Measurements from ENCODE around the gene COLGALT1.

Gene COLGALT1

DNA sequence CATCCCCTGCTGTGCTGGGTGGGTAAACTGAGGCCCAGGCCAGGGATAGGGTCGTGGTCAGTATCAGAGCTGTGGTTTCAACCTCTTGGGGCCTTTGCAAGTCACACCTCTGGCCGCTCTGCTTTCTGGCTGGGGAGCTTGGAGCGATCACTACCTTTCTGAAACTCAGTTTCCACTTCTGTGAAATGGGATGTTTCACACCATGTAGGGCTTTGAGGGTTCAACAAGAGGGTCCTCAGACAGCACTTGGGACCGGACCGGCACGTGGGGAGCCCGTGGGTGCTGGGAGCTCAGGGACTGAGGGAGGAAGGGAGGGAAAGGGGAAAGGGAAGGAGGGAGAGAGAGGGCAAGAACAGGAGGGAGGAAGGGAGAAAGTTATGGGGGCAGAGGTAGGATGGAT, 22.9 kb upstream of the COLGALT1 start:
- Histone ChIP-seq H3K36me3 (ENCODE audit: control insufficient read depth, low read length) (peaks cover 71% of the 10 kb centered on the region), H3K4me1 (ENCODE audit: control insufficient read depth, low read length) (peaks cover 39% of the 10 kb centered on the region), H3K27ac (ENCODE audit: low read depth, low read length) (no peak overlapping the region), H3K9me3 (ENCODE audit: control insufficient read depth, insufficient read depth, low read length) (no peaks in the 10 kb centered on the region), H3K9me2 (replicated peaks; ENCODE audit: control insufficient read depth, low read length) (no peaks in the 10 kb centered on the region), H4K20me1 (ENCODE audit: control insufficient read depth, insufficient read depth, low read depth, low read length) (no peaks in the 10 kb centered on the region; the same call in 1 of the 2 replicates), H3F3A (ENCODE audit: control insufficient read depth, insufficient read depth) (peaks cover 18% of the 10 kb centered on the region), H3K4me2 (ENCODE audit: low read length) (no peak overlapping the region), H3K79me2 (ENCODE audit: control insufficient read depth, low read length) (peaks cover 47% of the 10 kb centered on the region), H3K4me3 (ENCODE audit: low read length) (no peak overlapping the region), H3K27me3 (ENCODE audit: control insufficient read depth, low read length) (no peaks in the 10 kb centered on the region)
- TF ChIP-seq, protein P1, sequence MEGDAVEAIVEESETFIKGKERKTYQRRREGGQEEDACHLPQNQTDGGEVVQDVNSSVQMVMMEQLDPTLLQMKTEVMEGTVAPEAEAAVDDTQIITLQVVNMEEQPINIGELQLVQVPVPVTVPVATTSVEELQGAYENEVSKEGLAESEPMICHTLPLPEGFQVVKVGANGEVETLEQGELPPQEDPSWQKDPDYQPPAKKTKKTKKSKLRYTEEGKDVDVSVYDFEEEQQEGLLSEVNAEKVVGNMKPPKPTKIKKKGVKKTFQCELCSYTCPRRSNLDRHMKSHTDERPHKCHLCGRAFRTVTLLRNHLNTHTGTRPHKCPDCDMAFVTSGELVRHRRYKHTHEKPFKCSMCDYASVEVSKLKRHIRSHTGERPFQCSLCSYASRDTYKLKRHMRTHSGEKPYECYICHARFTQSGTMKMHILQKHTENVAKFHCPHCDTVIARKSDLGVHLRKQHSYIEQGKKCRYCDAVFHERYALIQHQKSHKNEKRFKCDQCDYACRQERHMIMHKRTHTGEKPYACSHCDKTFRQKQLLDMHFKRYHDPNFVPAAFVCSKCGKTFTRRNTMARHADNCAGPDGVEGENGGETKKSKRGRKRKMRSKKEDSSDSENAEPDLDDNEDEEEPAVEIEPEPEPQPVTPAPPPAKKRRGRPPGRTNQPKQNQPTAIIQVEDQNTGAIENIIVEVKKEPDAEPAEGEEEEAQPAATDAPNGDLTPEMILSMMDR (IDR thresholded peaks at IDR 0.05; ENCODE audit: low read depth, low read length, poor library complexity, severe bottlenecking) = no peak
- no peak for TF ChIP-seq EZH2phosphoT487 (IDR thresholded peaks at IDR 0.05; ENCODE audit: borderline replicate concordance, low read length)

DNA sequence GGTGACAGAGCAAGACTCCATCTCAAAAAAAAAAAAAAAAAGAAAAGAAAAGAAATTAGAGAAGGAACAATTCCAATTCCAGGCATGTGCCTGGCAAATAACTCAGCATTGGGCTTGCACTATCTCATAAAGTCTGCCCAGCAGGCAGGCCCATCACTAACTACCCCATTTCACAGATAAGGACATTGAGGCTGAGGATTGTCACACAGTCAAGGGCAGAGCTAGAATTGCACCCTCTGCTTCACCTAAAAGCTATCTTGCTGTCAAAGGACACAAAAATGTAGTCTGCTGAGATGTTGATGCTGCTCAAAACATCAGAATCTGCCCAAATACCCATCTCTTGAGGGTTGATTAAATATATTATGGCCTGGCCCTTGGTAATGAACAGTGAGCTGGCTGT, 20.7 kb upstream of the COLGALT1 start:
- peaks cover 16% of the 10 kb centered on the region for H3F3A ChIP-seq (ENCODE audit: control insufficient read depth, insufficient read depth)
- H3K4me1 ChIP-seq (ENCODE audit: control insufficient read depth, low read length) = peaks cover 35% of the 10 kb centered on the region
- no peaks in the 10 kb centered on the region; the same call in 1 of the 2 replicates for H4K20me1 ChIP-seq (ENCODE audit: control insufficient read depth, insufficient read depth, low read depth, low read length)
- no peak for TF ChIP-seq EZH2phosphoT487 (IDR thresholded peaks at IDR 0.05; ENCODE audit: borderline replicate concordance, low read length)
- TF ChIP-seq, protein P1 (IDR thresholded peaks at IDR 0.05; ENCODE audit: low read depth, low read length, poor library complexity, severe bottlenecking) = no peak
- H3K4me3 ChIP-seq (ENCODE audit: low read length) = no peak overlapping the region
- no peak overlapping the region for H3K27ac ChIP-seq (ENCODE audit: low read depth, low read length)
- H3K79me2 ChIP-seq (ENCODE audit: control insufficient read depth, low read length) = peaks cover 25% of the 10 kb centered on the region
- no peaks in the 10 kb centered on the region for H3K27me3 ChIP-seq (ENCODE audit: control insufficient read depth, low read length)
- H3K9me2 ChIP-seq (replicated peaks; ENCODE audit: control insufficient read depth, low read length) = no peaks in the 10 kb centered on the region
- H3K36me3 ChIP-seq (ENCODE audit: control insufficient read depth, low read length) = peaks cover 54% of the 10 kb centered on the region
- no peaks in the 10 kb centered on the region for H3K9me3 ChIP-seq (ENCODE audit: control insufficient read depth, insufficient read depth, low read length)
- no peak overlapping the region for H3K4me2 ChIP-seq (ENCODE audit: low read length)

DNA sequence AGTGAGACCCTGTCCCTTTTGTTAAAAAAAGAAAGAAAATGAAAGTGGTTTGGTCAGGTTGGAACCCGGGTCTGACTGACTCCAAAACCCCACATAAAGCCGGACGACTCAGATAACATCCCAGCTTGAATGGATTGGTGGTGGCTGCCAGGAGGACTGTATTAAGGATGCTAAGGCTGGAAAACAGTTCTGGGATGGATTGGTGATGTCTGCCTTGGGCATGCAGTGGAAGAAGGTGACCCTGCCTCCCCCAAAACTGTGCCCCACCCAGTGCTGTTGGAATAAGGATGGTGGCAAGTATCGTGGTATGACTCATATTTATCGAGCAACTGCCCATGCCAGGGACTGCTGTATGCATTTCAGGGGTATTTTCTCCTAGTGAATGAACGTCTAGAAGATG, 18.5 kb upstream of the COLGALT1 start:
- H3K27ac ChIP-seq (ENCODE audit: low read depth, low read length) = no peak overlapping the region
- no peaks in the 10 kb centered on the region for H3K9me2 ChIP-seq (replicated peaks; ENCODE audit: control insufficient read depth, low read length)
- H4K20me1 ChIP-seq (ENCODE audit: control insufficient read depth, insufficient read depth, low read depth, low read length) = no peaks in the 10 kb centered on the region; the same call in none of the 2 replicates
- peaks cover 4% of the 10 kb centered on the region; the same call in 1 of the 2 replicates for H3K79me2 ChIP-seq (ENCODE audit: control insufficient read depth, low read length)
- H3F3A ChIP-seq (ENCODE audit: control insufficient read depth, insufficient read depth) = peaks cover 16% of the 10 kb centered on the region
- H3K27me3 ChIP-seq (ENCODE audit: control insufficient read depth, low read length) = no peaks in the 10 kb centered on the region
- no peak overlapping the region for H3K4me3 ChIP-seq (ENCODE audit: low read length)
- TF ChIP-seq EZH2phosphoT487 (IDR thresholded peaks at IDR 0.05; ENCODE audit: borderline replicate concordance, low read length) = no peak
- TF ChIP-seq, protein P1 (IDR thresholded peaks at IDR 0.05; ENCODE audit: low read depth, low read length, poor library complexity, severe bottlenecking) = no peak
- H3K36me3 ChIP-seq (ENCODE audit: control insufficient read depth, low read length) = peaks cover 50% of the 10 kb centered on the region
- H3K9me3 ChIP-seq (ENCODE audit: control insufficient read depth, insufficient read depth, low read length) = no peaks in the 10 kb centered on the region
- no peak overlapping the region for H3K4me2 ChIP-seq (ENCODE audit: low read length)
- peaks cover 30% of the 10 kb centered on the region for H3K4me1 ChIP-seq (ENCODE audit: control insufficient read depth, low read length)
